Measurements from ENCODE around the gene OGDH.

GRCh38 chr7:44626620-44627019 is 20.2 kb downstream of the OGDH start:
- TF ChIP-seq CTCF (IDR thresholded peaks at IDR 0.05) (no peak), POLR2AphosphoS5 (IDR thresholded peaks at IDR 0.05) (no peak), EP300 (IDR thresholded peaks at IDR 0.05; ENCODE audit: low read depth) (no peak)

Measured in transverse colon (tissue), 4 donors.